ENCODE results near the gene LTB4R2.

DNA sequence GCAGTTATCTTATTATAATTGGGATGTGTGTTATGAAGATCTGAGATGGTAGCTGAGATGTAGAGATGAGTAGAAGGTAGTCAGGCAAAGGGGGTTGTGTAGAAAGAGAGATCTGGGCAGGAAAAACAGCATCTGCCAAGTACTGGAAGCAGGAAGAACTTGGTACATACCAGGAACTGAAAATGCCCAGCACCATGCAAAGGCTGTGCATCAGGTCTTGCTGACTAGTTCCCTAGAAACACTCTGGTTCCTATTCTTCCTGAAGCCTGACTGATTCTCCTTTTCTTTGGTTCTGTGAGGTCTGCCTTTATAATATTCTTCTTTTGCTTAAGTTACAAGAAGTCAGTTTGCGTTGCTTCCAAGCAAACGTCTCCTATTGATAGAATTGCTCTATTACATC lies 51.4 kb downstream of the LTB4R2 start:
- TF ChIP-seq MAFK (IDR thresholded peaks at IDR 0.05; ENCODE audit: low read depth, low read length) (no peak), CEBPB (IDR thresholded peaks at IDR 0.05; ENCODE audit: low read depth, low read length) (no peak), YY1 (IDR thresholded peaks at IDR 0.05; ENCODE audit: low read depth, low read length) (no peak), SRF (IDR thresholded peaks at IDR 0.05; ENCODE audit: low read depth, low read length) (no peak), RFX5 (IDR thresholded peaks at IDR 0.05; ENCODE audit: borderline replicate concordance, low read depth, low read length) (no peak)
- TF ChIP-seq, protein P1, sequence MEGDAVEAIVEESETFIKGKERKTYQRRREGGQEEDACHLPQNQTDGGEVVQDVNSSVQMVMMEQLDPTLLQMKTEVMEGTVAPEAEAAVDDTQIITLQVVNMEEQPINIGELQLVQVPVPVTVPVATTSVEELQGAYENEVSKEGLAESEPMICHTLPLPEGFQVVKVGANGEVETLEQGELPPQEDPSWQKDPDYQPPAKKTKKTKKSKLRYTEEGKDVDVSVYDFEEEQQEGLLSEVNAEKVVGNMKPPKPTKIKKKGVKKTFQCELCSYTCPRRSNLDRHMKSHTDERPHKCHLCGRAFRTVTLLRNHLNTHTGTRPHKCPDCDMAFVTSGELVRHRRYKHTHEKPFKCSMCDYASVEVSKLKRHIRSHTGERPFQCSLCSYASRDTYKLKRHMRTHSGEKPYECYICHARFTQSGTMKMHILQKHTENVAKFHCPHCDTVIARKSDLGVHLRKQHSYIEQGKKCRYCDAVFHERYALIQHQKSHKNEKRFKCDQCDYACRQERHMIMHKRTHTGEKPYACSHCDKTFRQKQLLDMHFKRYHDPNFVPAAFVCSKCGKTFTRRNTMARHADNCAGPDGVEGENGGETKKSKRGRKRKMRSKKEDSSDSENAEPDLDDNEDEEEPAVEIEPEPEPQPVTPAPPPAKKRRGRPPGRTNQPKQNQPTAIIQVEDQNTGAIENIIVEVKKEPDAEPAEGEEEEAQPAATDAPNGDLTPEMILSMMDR (IDR thresholded peaks at IDR 0.05; ENCODE audit: control extremely low read depth in 1 of 3, insufficient read depth in 1 of 3, low read depth in 1 of 3, low read length in 3 of 3) = no peak
